HG03558 (cell line): Measurements from ENCODE around the gene MAPKAPK3.
"Not testable (repeated sequence)": the region's sequence is repeated elsewhere in the genome, so short reads cannot be mapped to it uniquely, and the experiment has no call there.

Experiments used
- ATAC-seq: cut with Tn5 transposase; IDR thresholded peaks from one replicate; pipeline ENCODE4 v1.9.1; 2021; ENCODE audit warnings: moderate number of reproducible peaks; ENCODE audit not compliant: unreplicated experiment; ENCODE audit errors: extremely low read depth

The MAPKAPK3 gene

GRCh38 chr3:50675179-50676030 is 58.5 kb downstream of the MAPKAPK3 start:
- ATAC-seq, result no peak

GRCh38 chr3:50676031-50676705 is 59.2 kb downstream of the MAPKAPK3 start:
- no peak for ATAC-seq

- ATAC-seq, result no peak
Observed at GRCh38 chr3:50687127-50687751, 70.3 kb downstream of the MAPKAPK3 start.

- no peak for ATAC-seq
Observed at GRCh38 chr3:50687916-50688315, 71.0 kb downstream of the MAPKAPK3 start.

- ATAC-seq, result not testable (repeated sequence)
Observed at GRCh38 chr3:50688602-50689001, 71.7 kb downstream of the MAPKAPK3 start.

- no peak for ATAC-seq
Observed at GRCh38 chr3:50689558-50689957, 72.6 kb downstream of the MAPKAPK3 start.

GRCh38 chr3:50695031-50695430 is 78.1 kb downstream of the MAPKAPK3 start:
- no peak for ATAC-seq

GRCh38 chr3:50696276-50696675 is 79.3 kb downstream of the MAPKAPK3 start:
- no peak for ATAC-seq

- no peak for ATAC-seq
Observed at GRCh38 chr3:50698269-50698668, 81.3 kb downstream of the MAPKAPK3 start.
